Stimulated activated effector memory CD8-positive, alpha-beta T cell treated with anti-CD3 and anti-CD28 coated beads, Interleukin-12 subunit alpha, Interleukin-12 subunit beta, amount 100 ng/mL, for 72 hours (primary cell): ENCODE results near the gene FAM76A.
"Not testable (repeated sequence)": the region's sequence is repeated elsewhere in the genome, so short reads cannot be mapped to it uniquely, and the experiment has no call there.

Source experiments
- ATAC-seq: fragments of 150-1000 bp; cut with Tn5 transposase; 2 replicates; pipeline ENCODE4 v1.10.0; 2021
- DNase-seq, 2 donors: peaks; one replicate each; pipeline ENCODE4 v3.0.0; 2021 to 2022; ENCODE audit warnings: low spot score in 2 of 2
- H3K27ac Mint-ChIP-seq: one replicate; pipeline ENCODE4 v1.8.0; 2022; ENCODE audit warnings: mild to moderate bottlenecking, mixed read lengths
- H3K36me3 Mint-ChIP-seq: one replicate; pipeline ENCODE4 v1.8.0; 2022; ENCODE audit warnings: mild to moderate bottlenecking, mixed read lengths
- H3K4me1 Mint-ChIP-seq: one replicate; pipeline ENCODE4 v1.8.0; 2022; ENCODE audit warnings: mixed read lengths
- H3K4me3 Mint-ChIP-seq: one replicate; pipeline ENCODE4 v1.8.0; 2022; ENCODE audit warnings: mild to moderate bottlenecking, mixed read lengths
- H3K9me3 Mint-ChIP-seq: one replicate; pipeline ENCODE4 v1.8.0; 2022; ENCODE audit warnings: mixed read lengths

FAM76A gene

DNA sequence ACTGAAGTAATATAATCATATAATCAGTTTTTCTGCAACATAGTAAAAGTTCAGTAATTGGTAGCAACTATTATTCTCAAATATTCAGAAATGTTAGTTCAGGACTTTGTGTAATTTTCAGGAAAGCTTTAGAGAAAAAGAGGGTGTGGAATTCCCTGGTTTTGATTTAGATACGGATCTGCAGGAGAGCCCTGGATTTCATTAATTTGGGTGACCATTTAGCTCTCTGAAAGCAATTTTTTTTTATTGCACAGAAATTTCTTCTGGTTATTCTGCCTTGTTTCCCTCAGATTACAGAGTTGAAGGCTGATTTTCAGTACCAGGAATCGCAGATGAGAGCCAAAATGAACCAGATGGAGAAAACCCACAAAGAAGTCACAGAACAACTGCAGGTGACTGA, 33.5 kb downstream of the FAM76A start:
- DNase-seq (no peak), ATAC-seq (no peak)
- Mint-ChIP-seq H3K27ac (peak overlapping the region; percentile 6), H3K36me3 (peaks cover 69% of the 10 kb centered on the region), H3K4me1 (no peaks in the 10 kb centered on the region), H3K9me3 (no peaks in the 10 kb centered on the region), H3K4me3 (no peak overlapping the region)

- ATAC-seq: no peak
- Mint-ChIP-seq H3K4me3 (no peak overlapping the region), H3K36me3 (peaks cover 58% of the 10 kb centered on the region), H3K27ac (peak overlapping the region; percentile 44), H3K4me1 (no peaks in the 10 kb centered on the region), H3K9me3 (no peaks in the 10 kb centered on the region)
- no peak for DNase-seq
Measured at GRCh38 chr1:27760426-27760825, 34.7 kb downstream of the FAM76A start.

DNA sequence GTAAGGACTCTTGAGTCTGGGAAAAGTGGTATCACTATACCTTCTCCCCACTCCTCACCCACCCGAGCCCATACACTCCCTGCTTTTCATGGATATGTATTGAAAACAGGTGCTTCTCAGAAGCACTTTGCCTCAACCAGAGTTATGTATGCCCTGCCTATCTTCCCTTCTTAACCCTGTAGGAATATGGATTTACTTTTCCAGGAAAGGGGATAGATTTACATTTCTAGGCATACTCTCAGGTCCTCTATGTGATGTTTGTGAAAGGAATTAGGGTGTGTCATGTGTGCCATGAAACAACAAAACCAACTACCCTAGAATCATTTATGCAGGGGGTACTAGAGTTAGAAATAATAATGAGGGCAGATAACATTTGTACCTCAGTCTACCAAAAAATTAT, 36.3 kb downstream of the FAM76A start:
- Mint-ChIP-seq H3K27ac (no peak overlapping the region), H3K36me3 (peaks cover 46% of the 10 kb centered on the region), H3K9me3 (no peaks in the 10 kb centered on the region), H3K4me1 (no peaks in the 10 kb centered on the region), H3K4me3 (no peak overlapping the region)
- ATAC-seq (no peak), DNase-seq (no peak)

DNA sequence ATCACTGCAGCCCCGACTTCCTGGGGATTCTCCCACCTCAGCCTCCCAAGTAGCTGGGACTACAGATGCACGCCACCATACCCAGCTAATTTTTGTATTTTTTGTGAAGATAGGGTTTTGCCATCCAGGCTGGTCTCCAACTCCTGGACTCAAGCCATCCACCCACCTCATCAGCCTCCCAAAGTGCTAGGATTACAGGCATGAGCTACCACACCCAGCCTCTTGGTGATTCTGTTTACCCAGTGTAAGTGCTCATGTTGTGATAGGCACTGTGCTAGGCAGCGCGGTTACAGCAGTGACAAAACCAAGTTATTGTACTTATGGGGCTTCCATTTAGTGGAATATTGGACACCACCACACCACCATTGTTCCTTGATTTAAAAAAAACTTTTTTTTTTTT, 37.6 kb downstream of the FAM76A start:
- H3K27ac Mint-ChIP-seq: peak overlapping the region; percentile 56
- no peaks in the 10 kb centered on the region for H3K9me3 Mint-ChIP-seq
- H3K4me1 Mint-ChIP-seq: no peaks in the 10 kb centered on the region
- ATAC-seq: no peak
- no peak overlapping the region for H3K4me3 Mint-ChIP-seq
- no peak for DNase-seq
- H3K36me3 Mint-ChIP-seq: peaks cover 34% of the 10 kb centered on the region

DNA sequence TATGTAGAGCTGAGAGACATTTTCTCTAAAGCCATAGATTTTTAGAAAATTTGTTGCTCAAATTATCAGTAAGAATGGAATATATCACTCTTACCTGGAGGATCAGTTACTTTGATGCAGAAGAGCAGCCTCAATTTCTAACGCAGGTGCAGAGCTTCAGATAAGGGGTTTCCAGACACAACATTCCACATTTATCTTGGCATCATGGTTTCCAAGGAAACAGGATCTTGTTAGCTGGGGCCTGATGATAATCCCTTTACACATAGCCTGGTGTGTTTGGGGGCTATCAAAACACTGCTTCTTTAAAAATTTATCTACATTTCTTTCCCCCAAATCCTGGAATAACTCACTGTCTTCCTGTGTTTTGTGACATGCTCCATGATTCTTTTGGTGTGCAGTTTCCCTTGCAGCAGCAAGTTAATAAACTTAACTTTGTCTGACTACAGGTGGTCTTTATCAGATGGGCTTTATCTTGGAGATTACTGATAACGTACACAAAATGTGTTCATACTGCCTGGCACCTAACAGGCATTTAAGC, 44.6 kb downstream of the FAM76A start:
- H3K27ac Mint-ChIP-seq: no peak overlapping the region
- H3K9me3 Mint-ChIP-seq: no peaks in the 10 kb centered on the region
- H3K4me3 Mint-ChIP-seq: no peak overlapping the region
- H3K4me1 Mint-ChIP-seq: peaks cover 1% of the 10 kb centered on the region
- H3K36me3 Mint-ChIP-seq: peaks cover 14% of the 10 kb centered on the region
- DNase-seq (no peak), ATAC-seq (no peak)

DNA sequence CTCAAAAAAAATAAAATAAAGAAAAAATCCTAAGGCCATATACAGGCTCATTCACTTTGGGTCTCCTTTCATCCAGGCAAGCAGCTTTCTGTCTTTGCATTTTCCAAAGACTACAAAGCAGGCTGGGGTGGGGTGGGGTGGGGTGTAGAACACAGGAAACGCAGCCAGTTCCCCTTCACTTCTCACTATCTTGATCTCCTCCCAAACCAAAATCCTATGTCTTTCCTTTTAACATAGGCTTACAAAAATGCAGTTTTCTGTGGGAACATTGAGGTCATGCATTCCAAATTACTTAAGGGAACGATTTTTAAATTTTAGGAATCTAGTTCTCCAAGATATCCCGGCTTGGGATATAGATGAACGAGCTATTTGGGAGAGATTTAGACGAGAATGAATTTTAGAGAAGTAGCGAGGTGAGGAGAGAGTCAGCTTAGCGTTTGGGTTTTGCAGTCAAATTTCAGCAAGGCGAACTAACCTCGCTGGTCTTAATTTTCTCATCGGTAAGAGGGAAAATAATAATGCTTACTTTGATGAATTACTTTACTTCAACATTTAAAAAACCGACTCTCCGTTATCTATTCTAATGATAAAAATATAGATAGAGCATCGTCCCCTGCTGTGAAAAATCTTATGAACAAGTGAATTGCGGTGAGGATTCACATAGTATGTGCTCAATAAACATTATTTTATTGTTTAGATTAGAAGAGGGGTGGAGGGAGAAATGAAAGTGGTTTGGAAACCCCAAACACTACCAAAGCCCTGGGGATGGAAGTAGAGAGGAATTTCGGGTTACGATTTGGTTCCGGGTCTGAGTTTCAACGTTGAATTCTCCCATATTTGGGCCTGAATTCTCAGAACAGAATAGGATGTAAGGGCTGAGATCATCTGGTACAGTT, 46.5 kb downstream of the FAM76A start:
- no peaks in the 10 kb centered on the region for H3K9me3 Mint-ChIP-seq
- no peak for ATAC-seq

GRCh38 chr1:27772932-27773825, 47.4 kb downstream of the FAM76A start, which contains the start of gene STX12:
TSS of gene STX12 (plus strand) at chr1:27773219. CDS start at chr1:27773308, 89 bp downstream.
- peaks cover 14% of the 10 kb centered on the region for H3K36me3 Mint-ChIP-seq
- DNase-seq: peak; percentile 97 to 99

More for the DNA sequence above, 46.5 kb downstream of the FAM76A start:
- peaks cover 14% of the 10 kb centered on the region for H3K36me3 Mint-ChIP-seq
- peaks cover 15% of the 10 kb centered on the region for H3K4me1 Mint-ChIP-seq
- no peak for DNase-seq
- H3K27ac Mint-ChIP-seq: peak overlapping the region; percentile 92
- peak overlapping the region; percentile 83 for H3K4me3 Mint-ChIP-seq

DNA sequence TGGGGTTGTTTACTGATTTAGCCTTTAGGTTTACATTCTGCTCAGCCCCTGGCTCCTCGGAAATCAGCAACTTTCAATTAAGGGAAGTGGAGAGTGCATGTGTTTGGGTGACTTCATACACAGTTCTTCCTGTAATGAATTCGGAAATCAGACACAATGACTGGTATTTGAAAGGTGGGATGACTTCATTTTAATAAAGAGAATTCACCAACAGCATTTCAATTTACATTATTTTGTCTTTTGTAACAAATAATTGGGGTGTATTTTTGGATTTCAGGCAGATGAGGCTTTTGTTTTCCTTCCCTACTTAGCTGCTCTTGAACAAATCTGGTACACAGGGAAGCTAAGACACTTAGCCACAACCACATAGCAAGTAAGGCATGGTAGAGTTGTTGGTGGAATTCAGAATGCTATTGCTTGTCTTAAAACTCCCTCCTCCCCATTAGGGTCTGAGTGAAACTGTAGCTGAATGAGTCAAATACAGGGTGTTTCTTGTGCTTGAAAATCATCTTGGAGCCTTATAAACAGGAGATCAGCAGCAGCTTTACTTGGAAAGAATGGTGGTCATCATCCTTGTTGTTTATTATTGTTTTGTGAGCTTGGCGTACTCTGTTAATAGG, 48.2 kb downstream of the FAM76A start:
- peak overlapping the region; percentile 92 for H3K27ac Mint-ChIP-seq
- ATAC-seq: peak; percentile 27
- H3K4me3 Mint-ChIP-seq: peak overlapping the region; percentile 83
- H3K36me3 Mint-ChIP-seq: peaks cover 14% of the 10 kb centered on the region
- H3K9me3 Mint-ChIP-seq: no peaks in the 10 kb centered on the region
- no peak for DNase-seq
- peaks cover 15% of the 10 kb centered on the region for H3K4me1 Mint-ChIP-seq

More at GRCh38 chr1:27772932-27773825, 47.4 kb downstream of the FAM76A start, which contains the start of gene STX12:
- H3K27ac Mint-ChIP-seq: peak within 1 kb of the TSS; percentile 92
- H3K4me1 Mint-ChIP-seq: peaks cover 15% of the 10 kb centered on the region
- H3K4me3 Mint-ChIP-seq: peak within 1 kb of the TSS; percentile 83
- ATAC-seq: peak; percentile 97
- no peaks in the 10 kb centered on the region for H3K9me3 Mint-ChIP-seq

DNA sequence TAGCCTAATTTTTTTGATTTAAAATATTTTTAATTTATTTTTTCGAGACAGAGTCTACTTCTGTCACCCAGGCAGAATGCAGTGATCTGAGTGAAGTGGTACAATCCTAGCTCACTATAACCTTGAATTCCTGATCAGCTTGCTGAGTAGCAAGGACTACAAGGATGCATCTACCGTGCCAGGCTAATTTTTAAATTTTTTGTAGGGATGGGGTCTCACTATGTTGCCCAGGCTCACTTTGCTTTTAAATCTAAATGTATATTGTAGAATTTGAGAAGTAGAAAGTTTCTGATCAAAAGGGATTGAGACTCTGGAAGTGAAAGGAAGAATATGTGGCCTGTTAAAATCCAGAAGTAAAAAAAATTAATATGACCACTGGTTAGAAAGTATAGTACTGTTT, 48.9 kb downstream of the FAM76A start:
- H3K27ac Mint-ChIP-seq: no peak overlapping the region
- no peak for DNase-seq
- no peak for ATAC-seq
- H3K4me1 Mint-ChIP-seq: peaks cover 22% of the 10 kb centered on the region
- H3K4me3 Mint-ChIP-seq: peak overlapping the region; percentile 83
- H3K9me3 Mint-ChIP-seq: no peaks in the 10 kb centered on the region
- peaks cover 17% of the 10 kb centered on the region for H3K36me3 Mint-ChIP-seq

DNA sequence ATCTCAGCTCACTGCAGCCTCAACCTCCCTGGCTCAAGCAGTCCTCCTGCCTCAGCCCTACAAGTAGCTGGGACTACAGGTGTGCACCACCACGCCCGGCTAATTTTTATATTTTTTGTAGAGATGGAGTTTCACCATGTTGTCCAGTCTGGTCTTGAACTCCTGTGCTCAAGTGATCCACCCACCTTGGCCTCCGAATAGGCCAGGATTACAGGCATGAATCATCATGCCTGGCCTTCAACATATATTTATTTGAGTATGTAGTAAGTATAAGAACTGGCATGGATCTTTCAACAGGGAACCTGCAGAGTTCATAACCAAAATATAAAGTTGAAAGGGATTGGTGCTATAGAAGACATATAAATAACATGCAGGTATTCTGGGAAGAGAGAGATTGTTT, 49.6 kb downstream of the FAM76A start:
- not testable (repeated sequence) for H3K27ac Mint-ChIP-seq, DNase-seq, H3K4me3 Mint-ChIP-seq, H3K9me3 Mint-ChIP-seq, ATAC-seq
- Mint-ChIP-seq H3K36me3 (peaks cover 24% of the 10 kb centered on the region), H3K4me1 (peaks cover 26% of the 10 kb centered on the region)

- peaks cover 26% of the 10 kb centered on the region for H3K36me3 Mint-ChIP-seq
- DNase-seq, H3K9me3 Mint-ChIP-seq, H3K4me3 Mint-ChIP-seq, ATAC-seq: not testable (repeated sequence)
- H3K27ac Mint-ChIP-seq: peak overlapping the region; percentile 20
- peaks cover 26% of the 10 kb centered on the region for H3K4me1 Mint-ChIP-seq
Measured at GRCh38 chr1:27776276-27776675, 50.5 kb downstream of the FAM76A start.

GRCh38 chr1:27778056-27778455, 52.3 kb downstream of the FAM76A start:
- Mint-ChIP-seq H3K36me3 (peaks cover 21% of the 10 kb centered on the region), H3K27ac (no peak overlapping the region), H3K4me3 (no peak overlapping the region), H3K4me1 (peaks cover 32% of the 10 kb centered on the region), H3K9me3 (no peaks in the 10 kb centered on the region)
- ATAC-seq: no peak
- no peak for DNase-seq

- H3K9me3 Mint-ChIP-seq: no peaks in the 10 kb centered on the region
- DNase-seq: no peak
- H3K27ac Mint-ChIP-seq: peak overlapping the region; percentile 32
- peaks cover 32% of the 10 kb centered on the region for H3K4me1 Mint-ChIP-seq
- ATAC-seq: no peak
- no peak overlapping the region for H3K4me3 Mint-ChIP-seq
- peaks cover 12% of the 10 kb centered on the region for H3K36me3 Mint-ChIP-seq
Measured at GRCh38 chr1:27779122-27779521, 53.4 kb downstream of the FAM76A start.

DNA sequence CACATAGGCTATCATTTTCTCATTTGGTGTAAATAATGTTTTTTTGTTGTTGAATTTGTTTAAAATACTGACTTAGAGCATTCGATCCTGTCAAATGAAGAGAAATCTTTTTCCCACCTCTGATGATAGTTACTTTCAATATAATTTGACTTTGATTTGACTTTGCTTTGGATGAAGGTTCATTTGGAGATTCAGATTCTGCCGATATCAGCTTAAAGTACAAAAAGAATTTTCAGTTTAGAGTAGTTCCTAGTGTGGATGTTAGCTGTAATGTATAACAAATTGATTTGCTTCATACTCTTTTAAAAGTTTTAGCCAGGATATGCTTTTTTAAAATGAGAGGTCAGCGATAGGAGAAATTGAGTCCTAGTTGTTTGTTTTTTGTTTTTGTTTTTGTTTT, 57.2 kb downstream of the FAM76A start:
- H3K4me3 Mint-ChIP-seq: no peak overlapping the region
- peaks cover 19% of the 10 kb centered on the region for H3K36me3 Mint-ChIP-seq
- DNase-seq (no peak), ATAC-seq (no peak)
- no peak overlapping the region for H3K27ac Mint-ChIP-seq
- no peaks in the 10 kb centered on the region for H3K9me3 Mint-ChIP-seq
- H3K4me1 Mint-ChIP-seq: peaks cover 34% of the 10 kb centered on the region

DNA sequence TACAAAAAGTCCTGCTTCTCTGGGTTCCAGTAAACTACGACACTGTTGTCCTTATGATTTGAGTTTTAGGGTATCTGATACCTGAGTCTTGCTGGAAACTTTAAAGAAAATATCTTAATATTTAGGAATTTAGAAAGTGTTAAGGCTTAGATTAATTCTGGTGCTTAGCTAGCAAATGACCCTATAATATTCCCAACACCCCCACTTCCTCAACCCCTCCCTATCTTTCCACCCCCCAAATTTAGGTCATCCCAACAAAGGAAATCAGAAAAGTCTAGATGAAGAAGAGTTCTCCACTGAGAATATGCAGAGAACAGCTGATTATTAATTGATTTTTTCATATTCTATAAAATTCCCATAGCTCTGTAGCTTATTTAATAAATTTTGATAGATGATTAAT, 58.9 kb downstream of the FAM76A start:
- Mint-ChIP-seq H3K27ac (peak overlapping the region; percentile 20), H3K4me1 (peaks cover 26% of the 10 kb centered on the region), H3K4me3 (no peak overlapping the region), H3K9me3 (no peaks in the 10 kb centered on the region), H3K36me3 (peaks cover 30% of the 10 kb centered on the region)
- no peak for DNase-seq
- no peak for ATAC-seq
